Suppressor macrophage treated with lipopolysaccharide for 1 hour (primary cell): Measurements from ENCODE around the gene NEMP2.
"Not testable (repeated sequence)": the region's sequence is repeated elsewhere in the genome, so short reads cannot be mapped to it uniquely, and the experiment has no call there.

Experiments
- DNase-seq, 3 donors: peaks; one replicate each; pipeline ENCODE4 v3.0.0-alpha.2; 2020 to 2022

NEMP2 gene

DNA sequence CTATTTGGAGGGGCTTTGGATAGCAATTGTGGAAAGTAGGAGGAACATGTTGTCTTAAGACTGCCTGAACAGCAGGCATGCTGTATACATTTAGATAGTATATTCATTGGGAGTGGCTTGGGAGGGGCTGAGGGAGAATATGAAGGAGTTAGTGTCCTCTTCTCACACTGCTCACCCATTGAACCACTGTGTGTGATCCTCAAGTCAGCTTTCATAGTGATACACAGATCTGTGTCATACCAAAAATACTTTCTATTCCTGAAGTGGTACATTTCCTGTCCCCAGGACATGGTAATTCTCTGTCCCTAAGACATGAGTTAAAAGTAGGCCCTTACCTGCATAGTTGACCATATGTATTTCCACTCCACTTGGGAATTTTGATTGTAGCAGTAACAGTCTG is 9.6 kb downstream of the NEMP2 start:
- no peak for DNase-seq

- DNase-seq = no peak
Observed at GRCh38 chr2:190519975-190520767, 14.4 kb downstream of the NEMP2 start.

- DNase-seq = no peak
Observed at GRCh38 chr2:190517468-190517867, 17.1 kb downstream of the NEMP2 start.

- no peak for DNase-seq
Observed at GRCh38 chr2:190515687-190516086, 18.8 kb downstream of the NEMP2 start.

- no peak for DNase-seq
Observed at GRCh38 chr2:190514676-190515075, 19.8 kb downstream of the NEMP2 start.

- no peak for DNase-seq
Observed at GRCh38 chr2:190513877-190514276, 20.6 kb downstream of the NEMP2 start.

DNA sequence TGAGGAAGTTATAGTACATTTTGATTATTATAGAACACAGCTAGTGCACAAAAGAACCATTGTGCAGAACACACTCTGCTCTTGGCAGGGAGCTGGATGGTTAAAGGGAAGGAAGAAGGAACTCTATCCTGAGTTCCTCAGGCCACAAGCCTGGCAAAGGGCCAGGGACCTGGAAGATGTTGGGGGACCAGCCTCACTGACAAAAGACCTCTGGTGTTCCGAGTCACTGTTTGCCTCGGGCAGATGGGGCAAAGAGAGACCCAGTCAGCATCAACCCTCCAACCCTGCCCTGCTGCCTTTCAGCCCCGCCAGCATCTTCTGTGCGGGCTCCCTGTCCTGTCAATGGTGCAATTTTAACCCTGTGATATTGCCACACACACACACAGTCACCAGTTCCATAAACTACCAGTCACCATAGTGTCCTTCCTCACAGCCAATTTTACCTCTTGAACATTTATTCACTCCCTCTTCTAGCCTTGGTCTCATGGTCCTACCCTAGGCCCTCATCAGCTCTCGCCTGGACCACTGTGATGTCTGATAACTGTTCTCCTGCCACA is 21.9 kb downstream of the NEMP2 start:
- DNase-seq = no peak

DNA sequence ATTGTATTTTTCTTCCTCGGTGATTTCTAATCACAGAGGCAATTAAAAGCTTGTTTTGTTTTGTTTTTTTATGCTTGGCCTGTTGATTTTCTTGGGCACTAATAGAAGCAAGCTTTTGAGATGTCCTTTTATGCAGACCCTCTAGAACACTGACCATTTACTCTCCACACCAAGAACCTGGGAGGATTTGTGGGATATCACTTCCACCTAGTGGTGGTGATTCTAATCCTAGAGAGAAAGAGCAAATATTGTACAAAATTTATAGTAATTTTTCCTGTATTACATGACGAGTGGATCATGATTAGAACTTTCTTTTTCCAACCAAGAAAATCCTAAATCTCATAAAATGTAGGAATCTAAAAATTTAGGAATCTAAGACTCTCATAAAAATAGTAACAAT is 23.4 kb downstream of the NEMP2 start:
- DNase-seq = no peak

DNA sequence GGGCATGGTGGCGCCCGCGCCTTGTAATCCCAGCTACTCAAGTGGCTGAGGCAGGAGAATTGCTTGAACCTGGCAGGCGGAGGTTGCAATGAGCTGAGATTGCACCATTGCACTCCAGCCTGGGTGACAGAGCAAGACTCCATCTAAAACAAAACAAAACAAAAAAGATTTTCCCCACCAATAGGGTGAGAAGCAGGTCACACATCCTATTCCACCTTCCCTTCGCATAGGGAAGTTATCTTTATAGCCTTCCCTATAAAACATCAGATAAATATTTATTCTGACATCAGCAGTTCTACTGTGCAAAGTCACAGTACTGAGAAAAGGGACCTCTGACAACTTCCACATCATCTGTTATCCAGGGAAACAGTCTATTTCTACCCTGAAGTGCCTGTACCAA is 24.6 kb downstream of the NEMP2 start:
- not testable (repeated sequence) for DNase-seq

GRCh38 chr2:190507135-190507534 is 27.4 kb downstream of the NEMP2 start:
- no peak for DNase-seq

DNA sequence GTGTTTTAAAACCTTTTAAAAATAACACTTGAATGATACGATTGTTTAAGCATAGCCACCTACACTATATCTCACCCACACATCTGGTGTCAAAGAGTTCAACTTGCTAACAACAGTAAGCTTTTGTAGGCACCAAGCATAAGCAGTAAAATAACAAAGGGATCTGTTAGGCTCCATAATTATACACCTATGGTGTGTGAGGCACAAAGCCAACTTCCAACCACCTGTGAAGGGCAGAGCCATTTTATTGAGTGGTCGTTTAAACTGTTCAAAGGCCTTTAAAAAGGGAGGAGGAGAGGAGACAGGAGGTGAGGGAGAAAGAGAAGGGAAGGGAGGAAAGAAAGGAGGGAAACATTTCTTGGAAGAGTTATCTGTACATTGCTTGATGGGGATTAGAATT is 27.9 kb downstream of the NEMP2 start:
- DNase-seq = no peak

- no peak for DNase-seq
Observed at GRCh38 chr2:190505696-190506095, 28.8 kb downstream of the NEMP2 start.

DNA sequence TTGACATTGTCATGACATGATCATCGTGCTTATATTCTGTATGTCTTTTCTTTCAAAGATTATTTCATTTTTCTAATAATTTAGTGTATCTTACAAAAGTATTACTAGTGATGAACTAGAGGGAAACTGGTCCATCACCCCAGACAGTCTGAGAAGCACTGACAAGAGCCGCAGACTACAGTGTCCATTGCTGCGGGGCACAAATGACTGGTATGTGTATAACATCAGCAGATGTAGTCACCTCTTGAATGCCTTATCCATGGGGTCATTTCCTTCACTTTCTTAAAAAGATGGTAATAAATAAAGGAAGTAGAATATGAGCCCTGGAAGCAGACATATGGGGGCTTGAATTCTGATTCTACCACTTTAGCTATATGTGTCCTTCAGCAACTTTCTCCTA is 29.6 kb downstream of the NEMP2 start:
- DNase-seq = no peak

DNA sequence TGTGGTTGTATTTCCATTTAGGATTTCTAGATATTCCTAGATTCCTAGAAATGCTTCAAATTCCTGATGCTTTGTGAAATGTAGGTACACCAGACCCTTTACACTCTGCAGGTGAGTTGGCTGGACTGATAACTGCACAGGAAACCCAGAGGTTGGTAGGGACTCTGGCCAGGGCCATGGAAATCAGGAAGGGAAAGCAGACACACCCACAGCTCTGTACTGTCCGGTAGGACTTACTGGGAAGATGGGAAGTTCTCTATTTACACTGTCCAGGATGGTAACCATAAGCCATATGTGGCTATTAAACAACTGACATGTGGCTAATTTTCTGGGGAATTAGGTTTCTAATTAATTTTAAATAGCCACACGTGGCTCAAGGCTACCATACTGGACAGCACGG is 31.4 kb downstream of the NEMP2 start:
- DNase-seq = no peak

DNA sequence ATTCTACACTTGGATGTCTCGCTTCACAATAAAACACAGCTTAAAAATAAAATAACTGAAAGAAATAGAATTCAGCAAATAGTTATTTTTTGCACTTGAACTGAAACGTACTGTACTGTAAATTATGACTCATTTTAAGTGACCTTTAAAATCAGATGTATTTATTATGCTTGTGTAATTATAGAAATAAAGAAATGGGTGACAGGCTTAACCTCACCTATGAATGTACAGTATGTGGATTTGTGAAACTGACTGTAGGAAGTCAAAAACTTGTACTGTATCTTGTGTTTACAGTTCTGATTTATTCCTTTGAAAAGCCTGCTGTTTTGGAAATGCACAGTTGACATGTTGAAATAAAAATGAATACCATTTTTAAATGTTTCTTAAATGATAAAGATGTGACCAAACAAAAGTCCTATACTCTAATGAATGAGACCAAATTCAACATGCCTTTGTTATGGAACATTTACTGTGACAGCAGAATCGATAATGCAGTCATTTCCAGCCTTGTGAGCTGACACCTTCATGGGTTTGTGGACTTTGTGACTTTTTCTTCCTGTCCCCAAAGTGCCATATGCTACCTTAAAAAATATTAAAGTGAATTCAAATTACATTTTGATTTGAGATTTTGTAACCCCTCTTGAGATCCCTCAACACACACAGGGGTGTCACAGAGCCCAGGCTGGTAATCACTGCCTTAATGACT is 32.7 kb downstream of the NEMP2 start:
- no peak for DNase-seq

- no peak for DNase-seq
Observed at GRCh38 chr2:190501231-190501630, 33.3 kb downstream of the NEMP2 start.

- no peak for DNase-seq
Observed at GRCh38 chr2:190500054-190500502, 34.4 kb downstream of the NEMP2 start.

- DNase-seq = no peak
Observed at GRCh38 chr2:190499273-190499672, 35.2 kb downstream of the NEMP2 start.

- DNase-seq = no peak
Observed at GRCh38 chr2:190497428-190497827, 37.1 kb downstream of the NEMP2 start.

DNA sequence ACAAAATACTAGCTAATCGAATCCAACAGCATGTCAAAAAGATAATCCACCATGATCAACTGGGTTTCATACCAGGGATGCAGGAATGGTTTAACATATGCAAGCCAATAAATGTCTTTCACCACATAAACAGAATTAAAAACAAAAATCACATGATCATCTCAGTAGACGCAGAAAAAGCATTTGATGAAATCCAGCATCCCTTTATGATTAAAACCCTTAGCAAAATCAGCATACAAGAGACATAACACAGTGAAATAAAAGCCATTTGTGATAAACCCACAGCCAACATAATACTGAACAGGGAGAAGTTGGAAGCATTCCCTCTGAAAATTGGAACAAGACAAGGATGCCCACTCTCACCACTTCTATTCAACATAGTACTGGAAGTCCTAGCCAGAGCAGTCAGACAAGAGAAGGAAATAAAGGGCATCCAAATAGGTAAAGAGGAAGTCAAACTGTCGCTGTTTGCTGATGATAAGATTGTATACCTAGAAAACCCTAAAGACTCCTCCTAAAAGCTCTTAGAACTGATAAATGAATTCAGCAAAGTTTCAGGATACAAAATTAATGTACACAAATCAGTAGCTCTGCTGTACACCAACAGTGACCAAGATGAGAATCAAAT is 39.8 kb downstream of the NEMP2 start:
- DNase-seq = not testable (repeated sequence)

GRCh38 chr2:190493095-190493494 is 41.4 kb downstream of the NEMP2 start:
- DNase-seq = no peak

DNA sequence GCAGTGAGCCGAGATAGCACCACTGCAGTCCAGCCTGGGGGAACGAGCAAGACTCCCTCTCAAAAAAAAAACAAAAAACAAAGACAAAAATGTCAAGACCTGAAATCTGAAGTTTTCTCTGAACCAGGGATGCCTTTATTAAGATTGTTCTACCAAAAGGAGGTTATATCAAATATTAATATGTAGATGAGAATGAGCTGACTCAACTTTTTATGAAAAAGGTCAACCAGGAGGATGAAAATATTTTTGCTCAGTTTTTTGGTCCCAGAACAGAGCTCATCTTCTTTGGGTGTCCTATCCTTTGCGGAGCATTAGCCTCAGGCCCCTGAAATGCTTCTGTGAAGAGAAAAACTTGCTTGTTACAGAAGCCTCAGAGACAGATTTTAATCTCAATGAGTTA is 44.0 kb downstream of the NEMP2 start:
- no peak for DNase-seq

DNA sequence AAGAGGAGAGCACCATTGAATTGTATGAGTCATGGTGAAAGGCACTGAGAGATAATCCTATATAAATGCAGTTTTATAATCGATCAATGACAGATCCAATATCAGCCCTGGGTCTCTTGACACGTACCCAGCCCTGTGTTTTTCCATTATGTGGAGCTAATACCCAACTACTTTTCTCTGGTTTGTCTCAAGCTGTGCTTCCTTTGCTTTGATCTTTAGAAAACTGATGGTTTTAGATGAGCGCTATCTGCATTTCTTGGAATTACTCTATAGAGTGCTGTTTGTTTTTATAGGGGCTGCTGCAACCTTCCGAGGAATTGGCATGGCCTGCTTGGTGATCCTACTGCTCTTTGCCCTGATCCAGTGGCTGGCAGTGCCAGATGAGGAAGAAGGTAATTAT is 45.0 kb downstream of the NEMP2 start:
- DNase-seq = no peak
